GM18498 (cell line): ENCODE data around the gene TOR1A.
"Not testable (repeated sequence)": the region's sequence is repeated elsewhere in the genome, so short reads cannot be mapped to it uniquely, and the experiment has no call there.

Source experiments
- ATAC-seq: cut with Tn5 transposase; IDR thresholded peaks from one replicate; pipeline ENCODE4 v1.9.1; 2021; ENCODE audit warnings: mild to moderate bottlenecking, moderate library complexity; ENCODE audit not compliant: unreplicated experiment

The TOR1A gene

GRCh38 chr9:129783516-129784361 lies 40.2 kb downstream of the TOR1A start:
- ATAC-seq, result no peak

DNA sequence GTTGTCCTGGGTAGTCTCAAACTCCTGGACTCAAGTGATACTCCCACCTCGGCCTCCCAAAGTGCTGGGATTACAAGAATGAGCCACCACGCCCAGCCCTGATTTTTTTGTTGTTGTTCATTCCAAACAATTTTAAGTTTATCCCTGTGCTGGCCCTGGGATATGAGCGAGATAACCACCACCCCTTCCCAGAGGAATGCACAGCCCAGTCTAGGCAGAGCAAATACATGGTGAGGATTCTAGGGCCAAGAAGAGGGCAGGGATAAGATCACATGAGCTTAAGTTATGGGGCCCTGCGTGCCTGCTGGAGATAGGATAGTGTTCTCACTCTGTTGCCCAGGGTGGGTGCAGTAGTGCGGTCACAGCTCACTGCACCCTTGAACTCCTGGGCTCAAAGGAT lies 42.0 kb downstream of the TOR1A start:
- no peak for ATAC-seq

- no peak for ATAC-seq
Observed at GRCh38 chr9:129781131-129781530, 42.8 kb downstream of the TOR1A start.

DNA sequence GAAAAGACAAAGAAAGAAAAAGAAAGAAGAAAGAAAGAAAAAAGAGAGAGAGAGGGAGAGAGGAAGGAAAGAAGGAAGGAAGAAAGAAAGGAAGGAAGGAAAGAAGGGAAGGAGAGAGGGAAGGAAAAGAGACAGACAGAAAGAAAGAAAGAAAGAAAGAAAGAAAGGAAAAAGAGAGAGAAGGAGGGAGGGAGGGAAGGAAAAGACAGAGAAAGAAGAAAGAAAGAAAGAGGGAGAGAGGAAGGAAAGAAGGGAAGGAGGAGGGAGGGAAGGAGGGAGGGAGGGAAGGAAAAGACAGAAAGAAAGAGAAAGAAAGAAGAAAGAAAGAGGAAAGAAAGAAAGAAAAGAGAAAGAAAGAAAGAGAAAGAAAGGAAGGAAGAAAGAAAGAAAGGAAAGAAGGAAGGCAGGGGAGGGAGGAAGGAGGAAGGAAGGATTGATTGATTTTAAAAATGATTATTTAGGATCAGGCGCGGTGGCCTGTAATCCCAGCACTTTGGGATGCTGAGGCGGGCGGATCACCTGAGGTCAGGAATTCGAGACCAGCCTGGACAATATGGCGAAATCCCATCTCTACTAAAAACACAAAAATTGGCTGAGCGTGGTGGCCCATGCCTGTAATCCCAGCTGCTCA lies 44.3 kb downstream of the TOR1A start:
- ATAC-seq, result no peak

GRCh38 chr9:129778469-129778868 lies 45.5 kb downstream of the TOR1A start:
- no peak for ATAC-seq

DNA sequence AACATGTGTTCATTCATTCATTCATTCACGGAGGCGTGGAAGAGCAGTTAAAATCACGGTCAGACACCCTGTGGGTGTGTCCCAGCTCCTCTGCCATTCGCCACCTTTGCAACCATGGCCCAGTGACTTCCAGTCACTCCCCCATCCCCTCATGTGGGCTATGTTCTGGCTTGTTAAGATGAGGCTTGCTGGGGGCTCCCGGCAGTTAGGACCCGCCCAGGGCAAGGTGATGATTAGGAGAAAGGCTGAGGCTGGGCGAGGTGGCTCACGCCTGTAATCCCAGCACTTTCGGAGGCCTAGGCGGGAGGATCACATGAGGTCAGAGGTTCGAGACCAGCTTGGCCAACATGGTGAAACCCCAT lies 46.2 kb downstream of the TOR1A start:
- no peak for ATAC-seq

DNA sequence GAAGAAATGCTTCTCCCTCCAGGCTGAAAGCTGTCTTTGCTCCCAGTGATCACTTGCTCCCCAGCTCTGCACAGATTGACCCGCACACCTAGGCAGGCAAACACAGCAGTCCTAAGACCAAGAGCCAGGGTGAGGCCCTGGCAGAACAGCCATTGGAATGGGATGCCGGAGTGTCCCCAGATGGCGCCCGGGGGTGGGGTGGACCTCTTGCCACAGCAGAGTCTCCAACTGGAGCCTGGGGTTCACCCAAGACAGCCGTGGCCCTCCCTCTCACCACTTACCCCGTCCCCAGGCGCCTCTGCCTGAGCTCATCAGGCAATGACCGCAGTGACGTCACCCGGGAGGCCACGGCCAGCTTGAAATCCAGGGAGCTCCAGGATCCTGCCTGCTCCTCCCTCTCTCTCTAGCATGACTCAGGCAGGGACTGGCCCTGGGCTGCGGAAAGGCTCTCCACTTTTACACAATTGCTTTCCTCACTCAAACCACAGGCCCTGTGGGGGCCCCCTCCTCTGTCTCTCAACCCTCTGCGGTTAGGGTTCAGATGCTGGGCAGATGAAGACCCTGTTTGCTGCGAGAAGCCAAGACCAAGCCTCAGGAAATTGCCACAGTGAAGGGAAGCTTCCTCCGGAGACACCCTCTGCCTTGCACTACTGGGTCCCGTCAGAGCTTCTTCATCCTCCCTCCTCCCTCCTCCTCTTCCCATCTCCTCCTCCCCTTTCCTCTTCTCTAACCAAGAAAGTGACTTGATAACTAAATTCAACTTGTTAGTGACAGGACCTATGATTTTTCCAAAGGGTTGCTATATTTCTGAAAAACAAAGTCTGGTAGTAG lies 46.8 kb downstream of the TOR1A start:
- ATAC-seq, result no peak

- ATAC-seq, result no peak
Observed at GRCh38 chr9:129776566-129776937, 47.4 kb downstream of the TOR1A start.

DNA sequence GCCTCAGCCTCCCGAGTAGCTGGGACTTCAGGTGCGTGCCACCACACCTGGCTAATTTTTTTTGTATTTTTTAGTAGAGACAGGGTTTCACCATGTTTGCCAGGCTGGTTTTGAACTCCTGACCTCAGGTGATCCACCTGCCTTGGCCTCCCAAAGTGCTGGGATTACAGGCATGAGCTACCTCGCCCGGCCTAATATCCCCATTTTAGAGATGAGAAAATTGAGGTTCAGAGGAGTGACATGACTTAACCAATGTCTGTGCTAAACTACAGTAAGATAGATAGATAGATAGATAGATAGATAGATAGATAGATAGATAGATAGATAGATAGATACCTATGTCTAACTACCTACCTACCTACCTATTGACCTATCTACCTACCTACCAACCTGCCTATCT lies 47.8 kb downstream of the TOR1A start:
- ATAC-seq, result not testable (repeated sequence)

DNA sequence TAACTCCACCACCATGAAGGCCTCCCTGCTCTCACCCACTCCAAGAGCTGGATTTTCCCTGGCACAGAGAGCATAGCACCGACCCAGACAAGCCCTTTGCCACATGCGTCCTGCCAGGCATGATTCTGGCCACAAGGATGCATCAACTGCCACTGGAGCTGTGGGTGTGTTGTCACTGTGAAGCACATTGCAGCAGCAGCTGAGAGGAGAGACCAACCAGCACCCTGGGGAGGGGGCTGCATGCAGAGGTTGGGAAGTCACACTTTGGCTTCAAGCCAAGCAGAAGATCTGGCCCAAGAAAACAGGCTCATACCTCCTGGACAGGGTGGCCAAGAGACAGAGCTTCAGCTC lies 48.5 kb downstream of the TOR1A start:
- ATAC-seq, result no peak

GRCh38 chr9:129774791-129775447 lies 49.0 kb downstream of the TOR1A start:
- no peak for ATAC-seq

GRCh38 chr9:129773262-129774048 lies 50.5 kb downstream of the TOR1A start:
- ATAC-seq, result no peak

- no peak for ATAC-seq
Observed at GRCh38 chr9:129770741-129771140, 53.2 kb downstream of the TOR1A start.

- ATAC-seq, result no peak
Observed at GRCh38 chr9:129769669-129770068, 54.3 kb downstream of the TOR1A start.

DNA sequence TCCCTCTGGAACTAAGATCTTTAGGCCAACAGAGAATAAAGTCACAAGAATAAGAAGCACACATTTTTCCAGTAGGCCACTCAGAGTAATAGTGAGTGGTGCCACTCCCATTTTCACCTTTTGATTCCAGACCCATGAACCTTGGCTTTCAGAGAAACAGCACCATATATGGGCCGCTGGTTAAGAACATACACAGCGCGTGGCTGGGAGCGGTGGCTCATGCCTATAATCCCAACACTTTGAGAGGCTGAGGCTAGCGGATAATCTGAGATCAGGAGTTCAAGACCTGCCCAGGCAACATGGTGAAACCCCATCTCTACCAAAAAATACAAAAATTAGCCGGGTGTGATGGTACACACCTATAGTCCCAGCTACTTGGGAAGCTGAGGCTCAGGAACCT lies 55.5 kb downstream of the TOR1A start:
- ATAC-seq, result no peak

- no peak for ATAC-seq
Observed at GRCh38 chr9:129765764-129766317, 58.1 kb downstream of the TOR1A start.

- ATAC-seq, result no peak
Observed at GRCh38 chr9:129762985-129763926, 60.7 kb downstream of the TOR1A start.
